GM21576 (cell line): ENCODE data around the gene VPS50.

Experiments
- ATAC-seq: cut with Tn5 transposase; IDR thresholded peaks from one replicate; pipeline ENCODE4 v1.9.1; 2021; ENCODE audit warnings: mild to moderate bottlenecking, moderate library complexity; ENCODE audit not compliant: unreplicated experiment

Gene VPS50

DNA sequence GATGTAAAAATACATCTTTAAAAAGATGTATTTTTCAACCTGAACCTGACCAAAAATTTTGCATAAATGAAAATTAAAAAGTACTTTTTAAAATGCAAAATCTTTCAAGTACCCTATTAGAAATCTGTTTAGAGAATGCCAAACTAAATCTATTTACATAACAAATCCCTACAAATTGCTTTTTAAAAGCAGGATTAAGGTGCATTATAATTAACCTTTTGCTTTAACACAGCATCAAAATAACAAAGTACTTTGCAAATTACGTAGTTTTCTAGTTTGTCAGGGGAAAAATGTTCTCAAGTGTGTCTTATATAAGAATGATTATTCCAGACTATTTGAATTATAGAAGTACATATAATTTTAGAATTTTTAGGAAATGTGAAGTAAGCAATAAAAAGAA lies 160.8 kb downstream of the VPS50 start:
- ATAC-seq, result no peak

DNA sequence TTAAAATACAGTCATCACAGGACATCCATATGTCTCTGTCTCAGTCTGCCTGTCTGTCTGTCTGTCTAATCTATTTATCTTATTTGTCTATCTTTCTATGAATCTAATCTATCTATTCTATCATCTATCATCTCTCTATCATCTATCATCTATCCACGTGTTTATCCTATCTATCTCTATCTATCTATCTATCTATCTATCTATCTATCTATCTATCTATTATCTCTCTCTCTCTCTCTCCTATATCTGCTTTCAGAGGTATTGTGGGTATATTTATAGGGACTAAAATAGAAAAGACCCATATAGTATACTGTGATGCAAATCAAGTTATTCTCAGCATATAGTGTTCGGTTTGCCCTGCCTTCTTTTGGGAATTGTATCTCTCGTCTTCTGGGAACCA lies 167.5 kb downstream of the VPS50 start:
- ATAC-seq, result no peak

DNA sequence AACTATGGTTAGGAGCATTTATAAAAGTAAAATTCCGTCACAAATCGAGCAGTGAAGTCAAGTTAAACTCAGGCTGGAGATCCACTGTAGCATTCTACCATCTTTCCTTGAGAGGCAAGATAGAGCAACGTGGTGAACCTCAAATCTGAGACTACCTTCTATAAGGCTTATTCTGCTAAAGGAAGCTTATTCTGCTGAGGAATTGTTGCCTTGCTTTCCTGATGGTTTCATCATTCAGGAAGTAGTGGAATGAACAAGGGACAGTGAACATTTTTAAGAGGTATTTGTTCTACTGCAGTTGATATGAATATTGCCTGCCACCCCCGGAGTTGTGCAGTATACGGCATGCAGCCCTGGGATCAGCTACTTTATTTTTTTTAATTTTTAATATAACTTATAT lies 170.8 kb downstream of the VPS50 start:
- ATAC-seq, result no peak

DNA sequence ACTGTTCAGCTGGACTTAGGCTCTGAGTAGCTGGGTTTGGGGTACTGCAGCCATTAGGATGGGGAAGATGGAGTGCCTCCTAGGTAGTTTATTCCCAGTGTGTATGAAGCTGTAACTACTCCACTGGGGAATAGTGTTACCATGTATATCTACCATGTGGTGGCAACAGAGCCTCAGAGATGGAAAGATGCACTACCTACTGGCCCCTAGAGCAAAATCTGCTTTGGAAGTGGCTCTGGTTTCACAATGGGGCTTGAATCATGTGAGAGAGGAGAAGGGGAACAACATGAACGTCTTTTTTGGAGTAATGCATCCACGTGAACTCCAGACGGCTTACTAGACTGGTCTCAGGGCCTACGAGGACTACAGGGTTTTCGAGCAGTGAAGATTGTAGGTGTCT lies 175.1 kb downstream of the VPS50 start:
- no peak for ATAC-seq

DNA sequence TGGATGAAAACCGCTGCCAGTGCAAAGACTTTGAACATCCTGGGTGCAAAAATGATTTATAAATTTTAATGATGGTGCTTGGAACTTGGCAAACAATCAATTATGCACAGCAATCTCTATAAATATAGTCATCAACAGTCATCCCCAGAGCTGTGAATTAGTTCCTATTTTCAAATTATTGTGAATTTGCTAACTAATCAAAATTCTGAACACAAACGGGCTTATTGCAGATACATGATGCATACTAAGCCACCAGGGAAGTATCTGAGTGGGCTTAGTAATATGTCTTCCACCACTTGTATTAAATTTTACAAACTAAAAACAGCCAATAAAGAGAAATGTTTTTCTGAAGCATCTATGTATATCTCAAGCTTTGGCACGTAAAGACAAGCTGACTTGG lies 177.2 kb downstream of the VPS50 start:
- ATAC-seq, result no peak
